ENCODE results near the gene USP46.

USP46 gene

DNA sequence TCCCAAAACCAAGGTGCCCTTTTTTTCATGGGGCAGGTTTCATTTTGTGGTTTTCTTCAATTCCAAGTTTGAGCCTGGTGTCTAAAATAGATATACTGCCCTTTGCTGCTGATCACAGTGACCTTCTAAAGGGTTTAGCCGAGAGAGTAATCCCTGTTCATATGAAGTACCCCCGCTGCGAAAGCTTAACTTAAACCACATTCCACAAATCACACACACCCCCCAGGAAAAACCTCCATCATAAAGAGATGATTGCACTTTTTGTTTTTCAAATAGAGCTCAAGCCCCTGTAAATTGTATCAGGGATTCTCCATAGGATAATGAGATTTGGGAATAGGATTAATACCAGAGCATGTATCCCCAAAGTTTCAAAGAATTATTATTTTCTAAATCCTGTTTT lies 90.8 kb downstream of the USP46 start:
- DNase-seq: no peak

DNA sequence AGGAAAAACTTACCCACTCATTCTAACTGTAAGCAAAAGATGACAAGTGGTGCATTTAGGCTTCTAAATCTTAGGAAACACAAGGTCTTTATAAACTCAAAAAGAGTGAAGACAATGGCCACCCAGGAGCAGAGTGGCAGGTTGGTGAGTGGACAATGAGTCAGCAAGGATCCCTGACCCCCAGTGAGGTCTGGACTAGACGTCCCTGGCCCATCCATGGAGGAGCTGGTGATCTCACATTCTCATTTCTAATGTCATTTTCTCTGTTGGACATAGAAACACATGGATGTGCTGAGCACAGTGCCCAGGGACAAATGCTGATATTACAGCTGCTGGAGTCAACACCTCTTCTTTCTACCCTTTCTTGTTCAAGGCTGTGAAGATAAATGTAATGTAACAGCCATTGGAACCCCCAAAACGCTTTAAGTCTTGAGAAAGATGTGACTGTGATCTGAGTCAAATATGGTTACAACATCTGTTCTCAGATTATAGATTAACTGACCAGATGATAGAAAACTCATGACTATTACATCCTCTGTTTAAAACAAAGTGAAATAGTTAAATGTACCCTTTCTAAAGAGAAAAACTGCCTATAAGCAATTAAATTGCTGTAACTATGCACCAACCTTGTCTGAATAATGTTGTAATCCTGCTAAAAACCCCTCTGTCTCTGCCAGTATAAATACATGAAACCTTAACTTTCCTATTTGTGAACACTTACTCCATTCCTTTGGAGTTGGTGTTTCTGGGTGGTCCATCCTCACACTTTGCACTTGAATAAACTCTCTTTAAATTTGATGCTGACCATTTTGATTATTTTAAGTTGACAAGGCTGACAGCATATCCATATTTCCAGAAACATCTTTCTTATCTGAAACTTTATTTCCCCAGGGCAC lies 92.7 kb downstream of the USP46 start:
- DNase-seq: no peak

GRCh38 chr4:52560844-52561280 lies 98.2 kb downstream of the USP46 start:
- DNase-seq: no peak

DNA sequence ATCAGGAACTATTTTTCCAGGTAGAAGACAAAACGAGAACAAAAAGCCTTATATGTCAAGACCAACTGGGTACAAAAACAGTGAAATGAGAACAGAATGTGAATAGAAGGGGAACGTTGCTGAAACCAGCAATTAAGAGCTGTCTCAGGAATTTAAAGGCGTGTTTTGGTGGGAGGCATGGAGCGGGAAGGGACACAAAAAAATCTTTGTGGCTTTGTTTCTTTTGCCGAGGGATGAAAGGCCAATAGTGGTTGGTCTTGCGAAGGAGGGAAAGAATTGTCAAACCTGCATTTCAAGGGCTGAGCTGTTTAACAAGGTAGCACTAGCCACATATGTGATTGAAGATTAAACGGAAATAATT lies 103.8 kb downstream of the USP46 start:
- no peak for DNase-seq

DNA sequence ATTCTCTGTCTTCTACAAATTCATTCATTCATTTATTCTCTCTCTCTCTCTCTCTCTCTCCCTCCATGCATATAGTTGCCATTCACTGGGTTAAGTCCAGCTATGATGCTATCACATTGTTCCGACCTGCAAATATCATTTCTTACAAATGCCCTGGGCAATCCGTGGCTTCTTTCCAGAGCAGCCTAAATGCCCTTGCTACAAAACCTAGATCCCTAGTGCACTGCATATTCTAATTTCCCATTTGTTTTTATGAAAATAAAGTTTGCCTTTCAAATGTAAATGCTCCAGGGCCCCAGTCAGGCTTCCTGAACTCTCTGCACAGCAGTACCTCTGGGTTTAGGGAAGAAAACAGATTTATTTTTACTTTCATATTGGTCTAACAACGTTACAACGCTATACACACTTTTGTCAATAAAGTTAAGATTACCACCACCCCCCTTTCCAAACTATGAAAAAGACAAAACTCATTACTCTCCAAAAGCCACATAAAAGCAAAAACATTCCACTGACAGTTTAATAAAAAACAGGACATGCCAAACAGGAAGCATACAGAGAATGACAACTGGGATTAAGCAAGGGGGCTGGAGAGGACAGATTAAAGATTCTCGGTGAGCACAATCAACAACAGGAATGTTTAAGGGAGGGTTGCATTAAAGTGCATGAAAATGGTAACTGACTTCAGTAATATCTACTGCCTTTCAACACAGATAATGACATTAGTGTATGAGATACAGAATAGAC lies 104.3 kb downstream of the USP46 start:
- DNase-seq: peak; percentile 69 to 82

DNA sequence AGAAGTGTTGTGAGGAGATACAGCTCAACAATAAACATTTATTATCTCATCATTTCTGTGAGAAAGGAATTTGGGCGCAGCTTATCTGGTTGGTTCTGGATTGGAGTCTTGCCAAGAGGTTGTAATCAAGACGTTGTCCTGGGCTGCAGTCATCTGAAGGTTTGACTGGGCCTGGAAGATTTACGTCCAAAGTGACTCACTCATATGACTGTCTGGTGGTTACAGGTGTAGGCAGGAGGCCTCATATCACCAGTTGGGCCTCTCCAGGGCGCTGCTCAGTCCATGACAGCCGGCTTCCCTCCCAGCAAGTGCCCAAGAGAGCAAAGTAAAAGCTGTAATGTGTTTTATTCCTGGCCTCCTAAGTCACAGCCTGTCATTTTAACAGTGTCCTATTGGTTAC lies 106.3 kb downstream of the USP46 start:
- DNase-seq: no peak

GRCh38 chr4:52551487-52551886 lies 107.6 kb downstream of the USP46 start:
- DNase-seq: no peak

DNA sequence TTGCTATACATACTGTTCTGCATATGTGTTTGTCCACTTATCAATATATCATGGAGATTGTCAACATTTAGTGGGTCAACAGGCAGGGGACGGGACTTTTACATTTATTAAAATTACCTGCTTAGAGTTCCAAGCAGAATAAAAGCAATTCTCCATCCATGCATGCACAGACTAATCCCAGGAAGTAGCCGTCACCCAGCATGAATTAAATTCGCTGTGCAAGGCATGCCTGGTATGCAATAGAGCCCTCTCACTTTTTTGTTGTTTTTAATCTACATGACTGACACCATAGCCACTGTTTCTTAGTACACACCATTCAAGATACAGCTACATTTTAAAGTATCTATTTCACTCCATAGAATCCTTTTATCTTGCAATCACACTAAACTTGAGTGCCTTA lies 108.9 kb downstream of the USP46 start:
- no peak for DNase-seq

DNA sequence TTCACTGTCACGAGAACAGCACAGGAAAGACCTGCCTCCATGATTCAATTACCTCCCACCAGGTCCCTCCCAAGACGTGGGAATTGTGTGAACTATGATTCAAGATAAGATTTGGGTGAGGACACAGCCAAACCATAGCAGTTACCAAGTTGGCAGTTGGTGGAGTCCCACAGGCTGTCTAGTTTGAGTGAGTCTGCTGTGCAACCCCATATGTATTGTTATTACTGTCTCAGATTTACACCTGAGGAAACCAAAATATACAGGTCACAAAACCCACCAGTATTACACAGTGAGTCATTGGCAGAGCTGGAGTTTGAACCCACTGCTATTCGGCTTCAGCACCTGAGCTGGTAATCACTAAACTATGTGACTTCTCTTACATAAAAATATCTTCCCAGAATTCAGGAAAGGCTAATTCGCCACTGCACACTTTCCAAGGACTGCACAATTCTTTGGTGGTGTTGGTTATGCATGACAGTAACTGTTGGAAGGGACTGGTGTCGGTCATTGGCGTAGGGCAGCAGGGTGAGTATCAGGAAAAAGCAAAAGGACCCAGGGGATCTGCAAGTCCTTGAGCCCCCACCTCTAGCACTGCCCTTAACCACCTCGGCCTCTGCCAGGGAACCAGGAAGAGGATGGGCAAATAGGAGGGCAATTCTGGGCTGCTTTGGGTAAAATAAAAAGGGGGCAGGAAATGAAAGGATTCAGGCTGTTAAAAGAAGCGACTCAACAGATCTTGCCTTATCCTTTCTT lies 110.1 kb downstream of the USP46 start:
- no peak for DNase-seq

GRCh38 chr4:52546449-52546848 lies 112.7 kb downstream of the USP46 start:
- DNase-seq: no peak

GRCh38 chr4:52545099-52546069 lies 113.7 kb downstream of the USP46 start:
- peak; percentile 7 to 78 for DNase-seq

All from NCI-H526 (cell line).